T-helper 2 cell treated with Interferon-gamma antibody and Interleukin-4, amounts not matched to agents 100 ng/mL and 5 ng/mL, for 36 hours (primary cell): Measurements from ENCODE around the gene KLHDC10. TPM values are rescaled to one million over a fixed set of nuclear protein-coding genes. Genes with fewer than 3 reads are reported as not detected.
"Not testable (repeated sequence)": the region's sequence is repeated elsewhere in the genome, so short reads cannot be mapped to it uniquely, and the experiment has no call there.

Source experiments
- intact Hi-C: fragments of 100-400 bp; cut with micrococcal nuclease; formaldehyde crosslinking; loops from one replicate; pipeline ENCODE4 v1.15.1; 2023
- total RNA-seq: library from RNA; stranded (reverse); gene quantifications from 2 replicates; pipeline ENCODE4 v1.2.3, GENCODE V29; 2022

The KLHDC10 gene, protein sequence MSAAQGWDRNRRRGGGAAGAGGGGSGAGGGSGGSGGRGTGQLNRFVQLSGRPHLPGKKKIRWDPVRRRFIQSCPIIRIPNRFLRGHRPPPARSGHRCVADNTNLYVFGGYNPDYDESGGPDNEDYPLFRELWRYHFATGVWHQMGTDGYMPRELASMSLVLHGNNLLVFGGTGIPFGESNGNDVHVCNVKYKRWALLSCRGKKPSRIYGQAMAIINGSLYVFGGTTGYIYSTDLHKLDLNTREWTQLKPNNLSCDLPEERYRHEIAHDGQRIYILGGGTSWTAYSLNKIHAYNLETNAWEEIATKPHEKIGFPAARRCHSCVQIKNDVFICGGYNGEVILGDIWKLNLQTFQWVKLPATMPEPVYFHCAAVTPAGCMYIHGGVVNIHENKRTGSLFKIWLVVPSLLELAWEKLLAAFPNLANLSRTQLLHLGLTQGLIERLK
- 14.5 and 15.0 TPM in 2 replicates for total RNA-seq

DNA sequence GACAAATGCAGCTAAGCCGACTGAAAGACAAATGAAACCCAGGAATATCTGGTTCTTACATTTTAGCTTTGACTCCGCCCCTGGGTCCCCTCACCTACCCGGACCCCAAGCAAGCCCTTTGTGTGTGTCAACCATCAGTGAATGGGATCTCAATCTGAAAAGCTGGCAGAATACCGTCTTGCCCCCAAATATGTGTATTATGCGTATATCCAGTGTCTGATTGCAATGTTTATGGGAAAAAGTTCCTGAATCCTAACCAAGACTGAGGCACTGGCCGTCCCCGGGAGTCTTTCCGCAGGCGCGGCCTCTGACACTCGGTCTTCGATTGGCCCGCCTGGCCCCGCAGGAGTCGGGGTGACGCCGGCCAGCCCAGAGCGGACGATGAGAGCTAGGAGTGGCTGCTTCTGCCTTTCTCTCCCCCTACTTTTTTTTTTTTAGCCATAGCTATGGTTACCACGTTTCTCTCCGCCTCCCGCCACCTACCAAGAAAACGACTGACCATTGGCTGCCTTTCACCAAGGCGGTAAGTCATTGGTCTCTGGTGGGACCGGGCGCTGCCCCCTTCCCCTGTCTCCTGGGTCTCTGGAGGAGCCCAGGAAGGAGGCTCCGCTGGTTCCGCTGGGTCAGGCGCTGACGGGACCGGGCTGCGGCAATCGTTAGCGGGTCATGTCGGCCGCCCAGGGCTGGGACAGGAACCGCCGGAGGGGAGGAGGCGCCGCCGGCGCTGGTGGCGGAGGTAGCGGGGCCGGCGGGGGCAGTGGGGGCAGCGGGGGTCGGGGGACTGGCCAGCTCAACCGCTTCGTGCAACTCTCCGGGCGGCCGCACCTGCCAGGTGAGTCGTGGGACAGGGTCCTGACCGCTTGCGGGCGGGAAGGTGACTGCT is at the start of gene KLHDC10:
Gene KLHDC10, plus strand, starts transcription at position 557 of the 883 bp plus-strand sequence. Its CDS starts 110 bp downstream, at position 667.
- intact Hi-C loops: loop anchor here (1.0 to 10.0 kb wide), 7 partner anchors 19 to 846 kb away; partner anchors contain the start of genes CEP41, COPG2, MEST and TMEM209

DNA sequence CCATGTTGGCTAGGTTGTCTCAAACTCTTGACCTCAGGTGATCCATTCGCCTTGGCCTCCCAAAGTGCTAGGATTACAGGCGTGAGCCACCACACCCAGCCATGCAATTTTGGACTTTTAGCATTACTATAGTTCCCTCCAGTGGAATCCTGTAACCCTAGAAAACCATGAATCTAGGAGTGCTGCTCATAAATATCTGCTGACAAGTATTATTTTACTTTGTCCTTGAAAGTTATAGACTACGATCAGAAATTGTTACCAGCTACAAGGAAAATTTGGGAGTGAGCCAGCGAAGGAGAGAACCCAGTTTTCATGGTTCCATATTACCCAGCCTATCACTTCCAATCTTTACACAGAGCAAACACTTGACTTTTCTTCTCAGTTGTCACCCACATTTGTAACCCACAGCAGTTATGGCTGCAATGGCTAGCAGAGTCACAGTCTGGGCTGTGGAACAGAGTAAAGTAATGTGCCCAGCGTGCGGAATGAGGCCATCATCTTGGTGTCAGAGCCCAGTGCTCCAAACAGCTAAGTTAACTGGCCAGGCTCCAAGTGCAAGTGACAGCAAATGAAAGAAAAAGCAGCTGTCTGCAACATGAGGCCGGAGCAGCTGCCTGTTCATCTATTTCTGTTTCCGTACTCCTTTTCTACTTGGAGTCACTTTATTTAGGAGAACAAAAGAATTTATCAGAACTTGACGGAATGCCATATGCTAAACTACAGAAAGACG is 49.1 kb upstream of the KLHDC10 start:
- intact Hi-C loops: no loop called here

DNA sequence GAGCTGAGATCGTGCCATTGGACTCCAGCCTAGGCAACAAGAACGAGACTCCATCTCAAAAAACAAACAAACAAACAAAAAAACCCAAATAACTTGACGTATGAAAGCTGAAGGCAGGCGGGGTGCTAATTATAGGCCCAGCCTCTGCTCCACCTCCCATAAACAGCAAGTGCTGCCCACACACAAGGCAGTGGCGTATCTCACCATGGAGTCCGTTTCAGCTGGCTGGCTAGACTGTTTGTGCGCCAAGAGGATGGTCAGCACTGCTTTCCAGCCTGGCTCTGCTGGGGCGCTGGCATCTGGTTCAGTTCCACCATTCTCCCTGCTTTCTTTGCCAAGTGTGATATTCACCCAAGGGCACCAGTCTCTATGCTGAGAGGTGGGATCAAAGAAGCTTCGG is 48.2 kb upstream of the KLHDC10 start:
- intact Hi-C loops: no loop called here

DNA sequence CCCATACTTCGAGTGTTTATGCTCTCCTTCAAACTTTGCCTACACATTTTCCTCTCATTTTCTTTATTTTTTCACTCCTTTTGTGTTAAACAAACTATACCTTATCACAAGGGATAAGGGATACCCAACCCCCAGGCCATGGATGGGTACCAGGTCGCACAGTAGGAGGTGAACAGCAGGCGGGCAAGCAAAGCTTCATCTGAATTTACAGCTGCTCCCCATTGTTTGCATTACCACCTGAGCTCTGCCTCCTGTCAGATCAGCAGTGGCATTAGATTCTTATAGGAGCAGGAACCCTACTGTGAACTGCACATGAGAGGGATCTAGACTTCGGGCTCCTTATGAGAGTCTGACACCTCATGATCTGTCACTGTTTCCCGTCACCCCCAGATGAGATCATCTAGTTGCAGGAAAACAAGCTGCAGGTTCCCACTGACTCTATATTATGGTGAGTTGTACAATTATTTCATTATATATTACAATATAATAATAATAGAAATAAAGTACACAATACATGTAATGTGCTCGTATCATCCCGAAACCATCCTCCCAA is 47.6 kb upstream of the KLHDC10 start:
- intact Hi-C loops: no loop called here

DNA sequence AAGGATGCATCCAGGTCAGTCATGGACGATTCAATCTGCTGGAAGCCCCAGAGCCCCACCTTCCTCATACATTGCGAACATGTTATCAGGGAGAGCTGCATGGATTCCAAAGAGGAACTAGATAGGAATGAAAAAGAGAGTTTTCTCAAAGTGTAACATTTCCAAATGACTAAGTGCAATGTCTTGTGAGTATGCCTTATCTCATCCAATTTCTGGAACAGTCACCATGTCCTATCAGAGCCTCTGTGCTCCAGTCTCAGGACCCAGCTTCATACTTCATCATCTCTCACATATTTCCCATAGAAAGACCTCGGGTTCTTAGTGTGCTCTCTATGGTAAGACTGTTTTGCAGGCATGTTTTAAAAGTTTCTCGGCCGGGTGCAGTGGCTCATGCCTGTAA is 45.9 kb upstream of the KLHDC10 start:
- intact Hi-C loops: no loop called here

DNA sequence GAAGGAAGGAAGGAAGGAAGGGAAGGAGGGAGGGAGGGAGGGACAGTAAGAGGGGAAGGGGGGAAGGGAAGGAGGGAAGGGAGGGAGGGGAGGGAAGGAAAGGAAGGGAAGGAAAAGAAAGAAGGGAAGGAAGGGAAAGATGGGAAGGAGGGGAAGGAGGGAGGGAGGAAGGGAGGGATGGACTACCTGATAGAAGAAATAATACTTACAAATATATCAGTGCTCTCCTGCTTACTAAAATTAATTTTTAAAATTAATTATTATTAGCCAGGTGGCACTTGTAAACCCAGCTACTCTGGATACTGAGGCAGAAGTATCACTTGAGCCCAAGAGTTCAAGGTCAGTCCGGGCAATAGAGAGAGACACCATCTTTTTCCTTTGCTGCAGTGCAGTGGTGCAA is 37.6 kb upstream of the KLHDC10 start:
- intact Hi-C loops: no loop called here

DNA sequence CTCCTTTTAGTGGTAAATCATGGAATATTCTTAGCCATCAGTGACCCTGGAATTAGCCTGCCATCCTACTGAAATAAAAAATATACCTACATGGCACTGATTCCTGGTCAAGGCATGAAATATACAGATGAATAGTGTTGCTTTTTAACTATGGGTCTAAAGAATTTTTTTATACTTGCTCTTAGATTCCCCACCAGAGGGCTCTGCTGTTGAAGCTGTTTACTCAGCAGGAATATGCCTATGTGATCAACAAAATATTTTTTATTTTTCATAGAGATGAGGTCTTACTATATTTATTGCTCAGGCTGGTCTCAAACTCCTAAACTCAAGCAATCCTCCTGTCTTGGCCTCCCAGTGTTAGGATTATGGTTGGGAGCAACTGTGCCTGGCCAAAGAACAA is 32.6 kb upstream of the KLHDC10 start:
- intact Hi-C loops: no loop called here

DNA sequence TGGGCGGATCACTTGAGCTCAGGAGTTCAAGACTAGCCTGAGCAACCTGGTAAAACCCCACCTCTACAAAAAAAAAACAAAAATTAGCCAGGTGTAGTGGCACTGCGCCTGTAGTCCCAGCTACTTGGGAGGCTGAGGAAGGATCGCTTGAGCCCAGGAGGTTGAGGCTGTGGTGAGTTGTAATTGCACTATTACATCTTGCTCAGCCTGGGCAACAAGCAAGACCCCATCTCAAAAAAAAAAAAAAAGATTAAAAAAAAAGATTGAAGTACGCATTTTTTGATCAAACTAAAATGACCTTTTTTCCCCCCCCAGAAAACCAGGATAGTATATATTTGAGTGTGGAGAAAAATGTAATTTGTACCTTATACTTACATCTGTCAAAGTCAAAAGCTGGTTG is 29.8 kb upstream of the KLHDC10 start:
- intact Hi-C loops: no loop called here

DNA sequence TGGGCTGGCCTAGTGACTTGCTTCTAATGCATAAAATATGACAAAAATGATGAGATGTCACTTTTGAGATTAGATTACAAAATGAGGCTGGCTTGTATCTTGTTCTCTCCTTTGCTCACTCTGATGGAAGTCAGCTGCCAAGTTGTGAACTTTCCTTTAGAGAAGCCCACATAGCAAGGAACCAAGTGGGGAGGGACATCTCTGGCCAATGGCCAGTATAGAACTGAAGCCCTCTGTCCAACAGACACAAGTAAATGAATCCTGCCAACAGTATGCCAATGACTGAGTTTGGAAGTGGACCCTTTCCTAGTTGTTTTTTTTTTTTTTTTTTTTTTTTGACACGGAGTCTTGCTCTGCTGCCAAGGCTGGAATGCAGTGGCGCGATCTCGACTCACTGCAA is 22.5 kb upstream of the KLHDC10 start:
- intact Hi-C loops: no loop called here

DNA sequence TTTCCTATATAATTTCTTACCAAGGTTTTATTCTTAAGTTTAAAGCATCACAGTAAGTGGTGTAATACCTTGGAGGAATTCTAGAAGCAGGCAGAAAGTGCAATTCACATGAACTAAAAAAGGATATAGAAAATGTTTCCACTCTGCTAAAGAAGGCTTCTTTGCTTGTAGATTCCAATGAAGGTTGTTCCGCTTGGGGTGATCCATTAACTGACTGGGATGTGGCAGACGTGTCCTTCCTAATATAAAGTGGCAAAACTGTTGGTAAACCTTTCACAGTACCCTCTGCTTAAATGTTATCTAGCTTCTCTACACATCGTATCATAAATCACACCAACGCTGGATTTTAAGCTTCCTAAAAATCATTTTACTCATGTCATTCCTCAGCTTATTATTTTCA is 21.4 kb upstream of the KLHDC10 start:
- intact Hi-C loops: no loop called here

DNA sequence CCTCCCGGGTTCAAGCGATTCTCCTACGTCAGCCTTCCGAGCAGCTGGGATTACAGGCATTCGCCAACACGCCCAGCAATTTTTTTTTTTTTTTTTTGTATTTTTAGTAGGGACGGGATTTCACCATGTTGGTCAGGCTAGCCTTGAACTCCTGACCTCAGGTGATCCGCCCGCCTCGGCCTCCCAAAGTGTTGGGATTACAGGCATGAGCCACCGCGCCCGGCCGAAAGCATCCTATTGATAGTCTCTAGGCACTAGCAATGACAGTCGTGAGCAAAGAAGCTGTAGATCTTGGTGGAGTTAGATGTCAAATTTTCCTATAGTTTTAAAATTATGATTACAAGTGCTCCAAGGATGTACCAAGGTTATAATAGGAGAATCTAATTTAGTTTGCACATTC is 18.1 kb upstream of the KLHDC10 start:
- intact Hi-C loops: loop anchor here (5.0 kb wide), 2 partner anchors 100 to 155 kb away; partner anchors contain the start of genes SSMEM1, TMEM209 and UBE2H

DNA sequence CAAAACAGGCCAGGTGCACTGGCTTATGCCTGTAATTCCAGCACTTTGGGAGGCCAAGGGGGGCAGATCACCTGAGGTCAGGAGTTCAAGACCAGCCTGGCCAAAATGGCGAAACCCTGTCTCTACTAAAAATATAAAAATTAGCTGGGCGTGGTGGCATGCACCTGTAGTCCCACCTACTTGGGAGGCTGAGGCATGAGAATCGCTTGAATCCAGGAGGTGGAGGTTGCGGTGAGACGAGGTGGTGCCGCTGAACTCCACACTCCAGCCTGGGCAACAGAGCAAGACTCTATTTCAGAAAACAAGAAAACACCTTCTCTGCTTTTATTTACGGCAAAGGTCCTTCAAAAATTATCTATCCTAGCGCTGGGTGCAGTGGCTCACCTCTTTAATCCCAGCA is 15.1 kb upstream of the KLHDC10 start:
- intact Hi-C loops: not testable (repeated sequence)

DNA sequence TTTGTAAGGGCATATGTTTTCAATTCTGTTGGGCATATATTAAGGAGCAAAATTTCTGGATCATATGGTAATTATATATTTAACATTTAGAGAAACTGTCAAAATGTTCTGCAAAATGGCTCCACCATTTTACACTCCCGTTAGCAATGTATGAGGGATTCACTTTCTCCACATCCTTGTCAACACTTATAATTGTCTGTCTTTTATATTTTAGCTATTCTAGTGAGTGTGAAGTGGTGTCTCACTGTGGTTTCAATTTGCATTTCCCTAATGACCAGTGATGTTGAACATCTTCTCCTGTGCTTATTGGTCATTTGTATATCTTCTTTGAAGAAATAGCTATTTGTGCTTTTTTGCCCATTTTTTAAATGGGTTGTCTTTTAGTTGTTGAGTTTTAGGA is 8.1 kb upstream of the KLHDC10 start:
- intact Hi-C loops: no loop called here

DNA sequence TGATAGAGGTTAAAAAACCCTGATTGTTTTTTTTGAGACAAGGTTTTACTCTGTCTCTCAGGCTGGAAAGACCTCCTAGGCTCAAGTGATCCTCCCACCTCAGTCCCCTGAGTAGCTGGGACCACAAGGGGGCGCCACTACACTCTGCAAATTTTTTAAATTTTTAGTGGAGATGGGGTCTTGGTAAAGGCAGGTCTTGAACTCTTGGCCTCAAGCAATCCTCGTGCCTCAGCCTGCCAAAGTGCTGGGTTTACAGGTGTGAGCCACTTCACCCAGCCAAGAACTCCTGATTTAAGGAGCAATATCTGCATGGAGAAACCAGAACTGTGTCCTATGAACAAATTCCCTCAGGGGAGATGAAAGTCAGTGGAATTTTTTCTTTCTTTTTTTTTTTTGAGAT is 7.3 kb upstream of the KLHDC10 start:
- intact Hi-C loops: loop anchor here (1.0 kb wide), 1 partner anchor 695 kb away; no protein-coding TSS in a partner anchor

DNA sequence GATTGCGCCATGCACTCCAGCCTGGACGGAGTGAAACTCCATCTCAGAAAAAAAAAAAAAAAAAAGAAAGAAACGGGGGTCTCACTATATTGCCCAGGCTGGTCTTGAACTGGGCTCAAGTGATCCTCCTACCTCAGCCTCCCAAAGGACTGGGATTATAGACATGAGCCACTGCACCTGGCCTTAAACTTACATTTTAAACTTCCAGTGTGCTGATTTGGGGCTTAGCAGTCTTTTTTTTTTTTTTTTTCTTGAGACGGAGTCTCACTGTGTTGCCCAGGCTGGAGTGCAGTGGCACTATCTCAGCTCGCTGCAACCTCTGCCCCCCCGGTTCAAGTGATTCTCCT is 5.8 kb upstream of the KLHDC10 start:
- intact Hi-C loops: not testable (repeated sequence)

DNA sequence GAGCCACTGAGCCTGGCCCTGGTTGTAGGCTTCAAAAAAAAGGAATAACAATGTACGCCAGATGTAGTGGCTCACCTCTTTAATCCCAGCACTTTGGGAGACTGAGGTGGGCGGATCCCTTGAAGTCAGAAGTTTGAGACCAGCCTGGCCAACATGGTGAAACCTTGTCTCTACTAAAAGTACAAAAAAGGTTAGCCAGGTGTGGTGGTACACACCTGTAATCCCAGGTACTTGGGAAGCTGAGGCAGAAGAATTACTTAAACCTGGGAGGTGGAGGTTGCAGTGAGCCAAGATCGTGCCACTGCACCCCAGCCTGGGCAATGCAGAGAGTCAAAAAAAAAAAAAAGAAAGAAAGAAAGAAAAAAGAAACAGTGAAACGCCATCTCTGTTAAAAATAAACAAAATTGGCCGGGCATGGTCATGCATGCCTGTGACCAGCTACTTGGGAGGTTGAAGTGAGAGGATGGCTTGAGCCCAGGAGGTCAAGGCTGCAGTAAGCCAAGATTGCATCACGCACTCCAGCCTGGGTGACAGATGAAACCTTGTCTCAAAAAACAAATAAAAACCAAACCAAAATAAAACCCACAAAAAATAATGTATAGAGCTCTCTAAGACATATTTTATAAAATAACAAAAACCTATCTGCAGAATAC is 4.7 kb upstream of the KLHDC10 start:
- intact Hi-C loops: no loop called here

DNA sequence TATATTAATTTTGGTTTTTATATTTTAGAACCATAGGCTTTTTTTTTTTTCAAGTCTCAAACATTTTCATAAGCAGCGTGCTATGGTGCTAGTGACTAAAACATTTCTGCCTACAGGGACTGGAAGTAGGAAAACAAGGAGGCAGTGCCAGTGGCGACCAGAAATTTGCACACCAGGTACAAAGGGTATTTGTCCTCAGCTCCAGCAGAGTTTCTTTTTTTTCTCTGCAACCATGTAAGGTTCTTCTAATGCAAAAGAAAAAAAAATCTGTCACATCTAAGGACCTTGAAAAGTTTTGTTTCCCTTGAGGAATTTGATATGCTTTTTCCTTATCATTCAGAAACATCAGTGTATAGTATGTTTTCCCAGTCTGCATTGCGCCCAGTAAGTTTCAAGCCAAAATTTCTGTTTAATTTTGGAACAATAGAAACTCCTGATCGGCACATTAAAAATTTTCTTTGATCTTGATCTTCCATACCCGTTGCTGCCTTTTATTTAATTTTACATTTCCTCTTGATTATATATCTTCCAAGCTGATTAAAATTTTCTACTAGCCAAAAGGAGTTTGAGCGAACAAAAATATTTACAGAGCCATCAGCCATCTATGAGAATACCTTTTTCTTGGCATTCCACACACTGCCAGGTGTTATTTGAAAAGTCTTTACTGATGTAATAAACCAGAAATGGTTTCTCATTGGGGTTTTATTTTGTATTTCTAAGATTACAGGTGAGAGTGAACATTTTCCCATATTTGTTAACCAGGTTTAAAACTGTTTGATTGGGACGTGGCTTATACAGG is 956 bp upstream of the KLHDC10 start:
- intact Hi-C loops: no loop called here

DNA sequence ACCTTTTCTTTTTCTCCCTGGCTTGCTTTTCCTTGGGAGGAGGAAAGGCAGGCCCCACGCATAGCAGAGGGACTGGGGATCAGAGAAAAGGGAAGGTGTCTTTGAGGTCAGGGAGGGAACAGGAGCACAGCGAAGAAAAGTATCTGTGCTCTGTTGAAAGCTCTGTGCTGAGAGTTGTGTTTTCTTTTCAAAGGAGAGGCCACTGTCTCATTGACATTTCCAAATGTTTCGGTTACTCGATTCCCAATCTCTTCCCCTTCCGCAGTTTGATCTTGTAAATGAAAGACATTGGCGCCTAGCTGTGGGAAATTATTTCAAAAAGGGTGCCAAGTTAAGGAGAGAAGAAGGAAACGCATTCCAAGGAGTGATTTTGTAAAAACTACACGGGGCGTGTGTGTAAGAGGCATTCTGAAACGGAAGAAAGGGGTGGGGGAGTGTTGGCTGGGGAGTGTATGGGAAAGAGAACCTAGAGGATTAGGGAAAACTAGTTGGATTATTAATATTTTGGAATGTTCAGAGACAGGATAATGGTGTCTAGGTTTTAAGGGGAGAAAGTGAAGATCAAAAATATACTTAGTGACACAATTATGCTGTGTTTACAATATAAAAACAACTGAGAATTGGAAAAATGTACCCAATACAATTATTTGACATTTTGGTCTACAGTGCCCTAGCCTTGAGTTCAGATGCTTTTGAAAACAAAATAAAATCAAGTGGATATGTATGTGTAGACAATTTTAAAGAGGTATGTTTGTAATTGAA is 708 bp downstream of the KLHDC10 start:
- intact Hi-C loops: loop anchor here (1.0 to 10.0 kb wide), 7 partner anchors 20 to 847 kb away; partner anchors contain the start of genes CEP41, COPG2, MEST and TMEM209
